Left ventricle myocardium superior (tissue), 1 donor: Measurements from ENCODE around the gene TMEM248. TPM values are rescaled to one million over a fixed set of nuclear protein-coding genes. Genes with fewer than 3 reads are reported as not detected.
"Not testable (repeated sequence)": the region's sequence is repeated elsewhere in the genome, so short reads cannot be mapped to it uniquely, and the experiment has no call there.

ENCODE experiments used
- ATAC-seq: fragments of 200-7000 bp; cut with Tn5 transposase; one replicate; pipeline ENCODE4 v1.9.1; 2020; ENCODE audit warnings: mild to moderate bottlenecking, moderate library complexity
- DNase-seq: peaks from one replicate; pipeline ENCODE4 v3.0.0-alpha.2; 2020
- intact Hi-C: fragments of 100-400 bp; cut with micrococcal nuclease; formaldehyde crosslinking; loops from one replicate; pipeline ENCODE4 v1.11.0; 2022
- total RNA-seq: library from RNA; stranded (reverse); fragmentation: NEBNext Ultra II Directional; extraction: Animal tissue kit (Norgen Biotek cat#: 25700); gene quantifications from one replicate; pipeline ENCODE4 v1.2.1, GENCODE V29; 2021
- donor health status: DM: no; HTN: yes; CAD: no; lungs with severe emphysema.

Gene TMEM248
- total RNA-seq, 1 donor from 2014 or later, result 37.5 TPM

- no peak for DNase-seq
- intact Hi-C loops, result no loop called here
- no peak for ATAC-seq
These were observed 15.3 kb upstream of the TMEM248 start for GRCh38 chr7:66905689-66906088.

GRCh38 chr7:66907731-66908130, 13.3 kb upstream of the TMEM248 start:
- ATAC-seq, result no peak

GRCh38 chr7:66908598-66908997, 12.4 kb upstream of the TMEM248 start:
- DNase-seq, ATAC-seq, intact Hi-C loops: not testable (repeated sequence)

More at GRCh38 chr7:66907731-66908130, 13.3 kb upstream of the TMEM248 start:
- intact Hi-C loops, result no loop called here
- no peak for DNase-seq

GRCh38 chr7:66910789-66911188, 10.2 kb upstream of the TMEM248 start:
- DNase-seq, result no peak
- intact Hi-C loops, result no loop called here
- ATAC-seq, result no peak

- ATAC-seq, DNase-seq, intact Hi-C loops: not testable (repeated sequence)
These were observed 9.8 kb upstream of the TMEM248 start for GRCh38 chr7:66911191-66911590.

- intact Hi-C loops, result no loop called here
- no peak for DNase-seq
- ATAC-seq, result no peak
These were observed 8.8 kb upstream of the TMEM248 start for GRCh38 chr7:66912195-66912594.

- no peak for ATAC-seq
- intact Hi-C loops, result no loop called here
- DNase-seq, result no peak
These were observed 7.6 kb upstream of the TMEM248 start for GRCh38 chr7:66913118-66914037.

- ATAC-seq, intact Hi-C loops, DNase-seq: not testable (repeated sequence)
These were observed 3.1 kb upstream of the TMEM248 start for GRCh38 chr7:66917904-66918303.

GRCh38 chr7:66919304-66919703, 1.7 kb upstream of the TMEM248 start:
- DNase-seq (no peak), ATAC-seq (no peak)
- intact Hi-C loops, result no loop called here

GRCh38 chr7:66919704-66920103, 1.3 kb upstream of the TMEM248 start:
- DNase-seq, result no peak
- no peak for ATAC-seq
- intact Hi-C loops, result no loop called here

- intact Hi-C loops, result no loop called here
- no peak for DNase-seq
- no peak for ATAC-seq
These were observed 769 bp upstream of the TMEM248 start for GRCh38 chr7:66920256-66920655.

GRCh38 chr7:66921396-66921917, 432 bp downstream of the TMEM248 start:
- DNase-seq (no peak), ATAC-seq (peak; percentile 47)
- intact Hi-C loops, result no loop called here

- intact Hi-C loops, result no loop called here
- no peak for DNase-seq
- ATAC-seq, result no peak
These were observed 977 bp downstream of the TMEM248 start for GRCh38 chr7:66921918-66922486.

GRCh38 chr7:66925255-66925654, 4.2 kb downstream of the TMEM248 start:
- intact Hi-C loops, result no loop called here
- ATAC-seq (no peak), DNase-seq (no peak)

- ATAC-seq (no peak), DNase-seq (no peak)
- intact Hi-C loops, result no loop called here
These were observed 6.4 kb downstream of the TMEM248 start for GRCh38 chr7:66927348-66927948.

GRCh38 chr7:66928388-66928787, 7.4 kb downstream of the TMEM248 start:
- intact Hi-C loops, result no loop called here
- ATAC-seq, result peak; percentile 53
- DNase-seq, result peak; percentile 46

- no peak for DNase-seq
- intact Hi-C loops, result no loop called here
- no peak for ATAC-seq
These were observed 8.1 kb downstream of the TMEM248 start for GRCh38 chr7:66929165-66929564.

- ATAC-seq (no peak), DNase-seq (no peak)
- intact Hi-C loops, result no loop called here
These were observed 8.9 kb downstream of the TMEM248 start for GRCh38 chr7:66929935-66930334.

- intact Hi-C loops, result no loop called here
- DNase-seq (no peak), ATAC-seq (no peak)
These were observed 9.3 kb downstream of the TMEM248 start for GRCh38 chr7:66930341-66930740.

GRCh38 chr7:66933469-66933868, 12.4 kb downstream of the TMEM248 start:
- no peak for DNase-seq
- intact Hi-C loops, result no loop called here
- no peak for ATAC-seq
